Endothelial cell of umbilical vein (primary cell): ENCODE data around the gene ALLC.

Experiments used
- EZH2 ChIP-seq: IDR thresholded peaks from 2 replicates; pipeline ENCODE4 v1.6.1; 2012; ENCODE audit warnings: borderline replicate concordance, low read depth, mild to moderate bottlenecking, moderate library complexity, low read length, inconsistent platforms; ENCODE audit not compliant: severe bottlenecking
- POLR2A ChIP-seq: IDR thresholded peaks from 2 replicates; pipeline ENCODE4 v1.6.1; 2012; ENCODE audit warnings: low read depth, mild to moderate bottlenecking, control low read depth, low read length
- POLR2AphosphoS5 ChIP-seq: IDR thresholded peaks from 2 replicates; pipeline ENCODE4 v1.6.1; 2012; ENCODE audit warnings: low read depth, mild to moderate bottlenecking, control low read depth, low read length, moderate library complexity; ENCODE audit not compliant: insufficient read depth
- TF ChIP-seq, protein P1 (sequence below), 2 donors: IDR thresholded peaks; 1 replicate in 1 of 2; 2 replicates in 1 of 2; pipeline ENCODE4 v1.5.1; 2011; ENCODE audit warnings: low read length in 2 of 2, mild to moderate bottlenecking in 2 of 2, moderate library complexity in 2 of 2, control low read depth in 1 of 2, inconsistent platforms in 1 of 2, low read depth in 1 of 2; ENCODE audit not compliant: insufficient read depth in 1 of 2; ENCODE audit errors: extremely low read depth in 1 of 2

DNA sequence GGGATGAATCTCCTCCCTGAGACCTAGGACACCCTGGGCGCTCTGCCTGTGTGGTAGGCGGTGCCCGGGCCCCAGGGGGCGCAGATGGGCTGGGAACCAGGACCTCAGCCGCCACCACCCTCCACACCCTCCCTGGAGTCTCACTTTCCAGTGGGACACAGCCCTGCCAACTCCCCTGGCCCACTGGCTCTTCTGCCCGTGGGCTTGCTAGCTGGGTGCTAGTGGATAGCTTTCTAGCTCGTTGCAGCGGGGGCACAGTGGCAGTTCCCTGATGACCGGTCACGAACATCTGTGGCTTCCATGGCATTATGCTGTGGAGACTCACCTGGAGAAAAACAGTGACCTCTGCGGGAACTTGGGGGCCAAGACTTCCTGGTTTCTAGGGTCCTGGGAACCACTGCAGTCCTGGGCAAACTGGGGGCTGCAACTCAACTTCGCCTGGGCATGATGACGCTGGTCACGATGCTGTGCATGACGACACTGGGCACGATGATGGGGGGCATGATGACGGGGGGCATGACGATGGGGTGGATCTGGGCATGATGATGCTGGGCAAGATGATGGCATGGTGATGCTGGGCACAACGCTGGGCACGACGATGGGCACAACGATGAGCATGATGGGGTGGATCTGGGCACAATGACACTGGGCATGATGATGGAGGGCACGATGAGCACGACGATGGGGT, 31.0 kb upstream of the ALLC start:
- TF ChIP-seq POLR2A (no peak), EZH2 (no peak), POLR2AphosphoS5 (no peak)
- TF ChIP-seq, protein P1, sequence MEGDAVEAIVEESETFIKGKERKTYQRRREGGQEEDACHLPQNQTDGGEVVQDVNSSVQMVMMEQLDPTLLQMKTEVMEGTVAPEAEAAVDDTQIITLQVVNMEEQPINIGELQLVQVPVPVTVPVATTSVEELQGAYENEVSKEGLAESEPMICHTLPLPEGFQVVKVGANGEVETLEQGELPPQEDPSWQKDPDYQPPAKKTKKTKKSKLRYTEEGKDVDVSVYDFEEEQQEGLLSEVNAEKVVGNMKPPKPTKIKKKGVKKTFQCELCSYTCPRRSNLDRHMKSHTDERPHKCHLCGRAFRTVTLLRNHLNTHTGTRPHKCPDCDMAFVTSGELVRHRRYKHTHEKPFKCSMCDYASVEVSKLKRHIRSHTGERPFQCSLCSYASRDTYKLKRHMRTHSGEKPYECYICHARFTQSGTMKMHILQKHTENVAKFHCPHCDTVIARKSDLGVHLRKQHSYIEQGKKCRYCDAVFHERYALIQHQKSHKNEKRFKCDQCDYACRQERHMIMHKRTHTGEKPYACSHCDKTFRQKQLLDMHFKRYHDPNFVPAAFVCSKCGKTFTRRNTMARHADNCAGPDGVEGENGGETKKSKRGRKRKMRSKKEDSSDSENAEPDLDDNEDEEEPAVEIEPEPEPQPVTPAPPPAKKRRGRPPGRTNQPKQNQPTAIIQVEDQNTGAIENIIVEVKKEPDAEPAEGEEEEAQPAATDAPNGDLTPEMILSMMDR (IDR thresholded peaks at IDR 0.05; ENCODE audit: extremely low read depth in 1 of 2, insufficient read depth in 1 of 2, low read depth in 1 of 2, low read length in 2 of 2), result no peak
